BE2C (cell line): ENCODE data around the gene DNTTIP2.

ENCODE experiments used
- DNase-seq: peaks from one replicate; pipeline ENCODE4 v3.0.0-alpha.2; 2020
- H3K27me3 ChIP-seq: fragments of 250-450 bp; sonication (Bioruptor Pico); 2 replicates; pipeline ENCODE4 v1.5.1; 2020; ENCODE audit warnings: mild to moderate bottlenecking
- H3K36me3 ChIP-seq: fragments of 250-450 bp; sonication (Bioruptor Pico); 2 replicates; pipeline ENCODE4 v1.5.1; 2020; ENCODE audit warnings: mild to moderate bottlenecking
- H3K4me1 ChIP-seq: fragments of 250-450 bp; sonication (Bioruptor Pico); 2 replicates; pipeline ENCODE4 v1.5.1; 2020
- H3K4me3 ChIP-seq: 2 replicates; pipeline ENCODE4 v1.5.1; 2011; ENCODE audit warnings: low read depth, low read length
- H3K9me3 ChIP-seq: fragments of 250-450 bp; sonication (Bioruptor Pico); 2 replicates; pipeline ENCODE4 v1.5.1; 2020
- TF ChIP-seq, protein P1 (sequence below): IDR thresholded peaks from 2 replicates; pipeline ENCODE4 v1.5.1; 2012; ENCODE audit warnings: mild to moderate bottlenecking, low read depth, low read length

DNTTIP2 gene

DNA sequence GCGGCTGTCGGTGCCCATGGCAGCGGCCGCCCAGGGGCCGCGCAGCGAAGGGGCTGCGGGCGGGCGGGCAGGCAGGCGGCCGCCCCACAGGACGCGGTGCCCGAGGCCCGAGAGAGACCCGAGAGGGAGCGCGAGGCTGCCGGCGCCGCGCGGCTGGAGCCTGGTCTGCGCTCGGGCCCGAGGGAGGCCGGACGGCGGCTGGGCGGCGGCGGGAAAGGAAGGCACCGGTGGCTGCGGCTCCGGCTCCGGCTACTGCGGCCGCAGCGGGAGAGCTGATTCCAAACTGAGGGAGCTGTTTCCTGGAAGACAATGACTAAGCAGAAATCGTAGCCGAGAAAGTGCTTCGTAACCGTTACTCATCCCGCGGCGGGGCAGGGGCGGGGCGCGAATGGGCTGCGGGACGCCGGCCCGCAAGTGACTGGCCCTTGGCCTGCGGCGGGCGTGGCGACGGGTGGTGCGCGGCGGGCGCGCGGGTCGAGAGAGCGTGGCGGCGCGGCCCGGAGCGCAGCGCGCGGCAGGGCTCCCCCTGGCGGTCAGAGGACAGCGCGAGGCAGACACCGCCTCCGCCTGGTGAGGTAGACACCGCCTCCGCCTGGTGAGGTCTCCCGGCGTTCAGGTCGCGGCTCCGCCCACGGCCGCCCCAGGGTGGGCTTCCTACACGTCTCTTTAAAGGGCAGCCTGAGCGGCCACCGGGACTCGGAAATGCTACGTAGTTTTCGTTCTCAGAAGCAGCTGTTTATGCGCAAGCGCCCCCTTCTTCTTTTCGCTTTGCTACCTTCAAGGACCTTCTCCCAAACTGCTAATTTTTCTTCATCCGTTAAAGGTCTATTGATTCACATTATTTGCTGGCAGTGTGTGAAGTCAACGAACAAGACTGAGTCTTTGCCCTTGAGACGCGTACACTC, 30.4 kb upstream of the DNTTIP2 start, which contains the start of gene GCLM:
GCLM (minus strand) TSS at position 285 of the 905 bp plus-strand sequence; CDS start at position 18, 267 bp downstream.
- Histone ChIP-seq H3K27me3 (no peaks in the 10 kb centered on the region), H3K4me3 (peak within 1 kb of the TSS; percentile 76), H3K36me3 (no peaks in the 10 kb centered on the region), H3K4me1 (no peaks in the 10 kb centered on the region), H3K9me3 (no peaks in the 10 kb centered on the region)
- DNase-seq, result peak; percentile 90
- TF ChIP-seq, protein P1, sequence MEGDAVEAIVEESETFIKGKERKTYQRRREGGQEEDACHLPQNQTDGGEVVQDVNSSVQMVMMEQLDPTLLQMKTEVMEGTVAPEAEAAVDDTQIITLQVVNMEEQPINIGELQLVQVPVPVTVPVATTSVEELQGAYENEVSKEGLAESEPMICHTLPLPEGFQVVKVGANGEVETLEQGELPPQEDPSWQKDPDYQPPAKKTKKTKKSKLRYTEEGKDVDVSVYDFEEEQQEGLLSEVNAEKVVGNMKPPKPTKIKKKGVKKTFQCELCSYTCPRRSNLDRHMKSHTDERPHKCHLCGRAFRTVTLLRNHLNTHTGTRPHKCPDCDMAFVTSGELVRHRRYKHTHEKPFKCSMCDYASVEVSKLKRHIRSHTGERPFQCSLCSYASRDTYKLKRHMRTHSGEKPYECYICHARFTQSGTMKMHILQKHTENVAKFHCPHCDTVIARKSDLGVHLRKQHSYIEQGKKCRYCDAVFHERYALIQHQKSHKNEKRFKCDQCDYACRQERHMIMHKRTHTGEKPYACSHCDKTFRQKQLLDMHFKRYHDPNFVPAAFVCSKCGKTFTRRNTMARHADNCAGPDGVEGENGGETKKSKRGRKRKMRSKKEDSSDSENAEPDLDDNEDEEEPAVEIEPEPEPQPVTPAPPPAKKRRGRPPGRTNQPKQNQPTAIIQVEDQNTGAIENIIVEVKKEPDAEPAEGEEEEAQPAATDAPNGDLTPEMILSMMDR, result peak; percentile 54

DNA sequence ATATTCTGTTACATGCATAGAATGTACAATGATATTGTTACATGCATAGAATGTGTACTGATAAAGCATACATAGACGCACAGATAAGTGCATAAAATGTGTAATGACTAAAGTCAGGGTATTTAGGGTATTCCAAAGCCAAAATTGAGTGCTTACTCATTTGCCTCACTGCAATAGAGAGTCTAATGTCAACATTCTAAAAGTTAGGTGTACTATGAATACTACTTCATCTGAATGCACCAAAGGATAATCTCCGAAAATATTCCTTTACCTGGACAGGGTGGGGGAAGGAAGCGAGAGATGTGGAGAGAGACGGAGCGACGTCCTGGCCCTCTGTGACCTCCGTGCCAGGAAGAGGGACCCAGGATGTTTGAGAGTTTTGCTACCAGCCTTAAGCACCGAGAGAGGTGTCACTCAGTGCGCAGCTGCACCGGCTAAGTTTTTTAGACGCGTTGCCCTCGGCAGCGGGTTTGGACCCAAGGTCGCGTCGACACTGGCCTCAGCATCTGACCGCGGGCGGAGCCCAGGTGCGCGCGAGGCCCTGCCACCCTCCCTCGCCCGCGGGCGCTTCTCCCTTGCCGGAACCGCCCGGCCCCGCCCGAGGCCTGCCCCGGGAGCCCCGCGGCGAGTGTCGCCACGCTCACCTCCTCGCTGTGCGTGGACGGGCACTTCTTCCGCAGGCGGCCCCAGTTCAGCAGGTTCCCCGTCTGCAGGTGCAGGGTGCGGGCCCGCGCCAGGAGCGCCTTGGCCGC, 29.6 kb upstream of the DNTTIP2 start:
- H3K36me3 ChIP-seq, result no peaks in the 10 kb centered on the region
- H3K4me3 ChIP-seq, result peak overlapping the region; percentile 76
- TF ChIP-seq, protein P1, result no peak
- no peaks in the 10 kb centered on the region for H3K4me1 ChIP-seq
- no peaks in the 10 kb centered on the region for H3K27me3 ChIP-seq
- DNase-seq, result peak; percentile 15
- H3K9me3 ChIP-seq, result no peaks in the 10 kb centered on the region

DNA sequence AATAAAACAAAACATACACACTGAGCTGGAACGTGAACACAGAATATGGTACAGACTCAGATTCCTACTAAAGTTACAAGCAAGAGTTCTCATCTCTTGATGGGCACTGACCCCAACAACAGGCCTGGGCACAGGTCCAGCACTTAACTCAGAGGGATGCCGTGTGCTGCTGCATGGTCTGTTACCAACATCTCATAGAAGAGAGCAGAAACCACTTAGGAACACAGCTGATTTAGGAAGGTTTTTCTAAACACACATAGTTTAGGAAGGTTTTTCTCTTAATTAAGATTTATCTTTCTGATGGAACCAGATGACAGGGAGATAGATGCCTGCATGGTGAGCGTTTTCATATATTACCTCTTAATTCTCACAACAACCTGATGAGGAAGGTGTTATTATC, 28.7 kb upstream of the DNTTIP2 start:
- DNase-seq, result peak; percentile 60
- Histone ChIP-seq H3K27me3 (no peaks in the 10 kb centered on the region), H3K36me3 (no peaks in the 10 kb centered on the region), H3K4me3 (peak overlapping the region; percentile 76), H3K9me3 (no peaks in the 10 kb centered on the region), H3K4me1 (no peaks in the 10 kb centered on the region)
- TF ChIP-seq, protein P1, result no peak

DNA sequence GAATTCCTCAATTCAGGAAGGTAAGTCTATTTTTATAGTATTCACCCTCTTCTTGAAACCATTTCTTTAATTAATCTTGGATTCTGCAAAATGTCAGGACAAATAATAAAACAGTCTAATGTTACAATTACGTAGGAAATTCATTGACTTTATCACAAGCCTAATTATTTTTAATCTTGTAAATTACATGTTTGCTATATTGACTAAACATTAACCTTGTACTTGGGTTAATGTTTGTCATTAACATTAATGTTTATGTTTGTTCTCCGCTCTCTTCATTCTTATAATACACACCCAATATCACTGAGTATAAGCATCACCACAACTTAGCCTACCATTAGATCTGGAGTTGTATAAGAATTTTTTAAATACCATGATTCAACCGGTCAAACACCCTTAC, 27.5 kb upstream of the DNTTIP2 start:
- Histone ChIP-seq H3K4me1 (no peaks in the 10 kb centered on the region), H3K9me3 (no peaks in the 10 kb centered on the region), H3K4me3 (no peak overlapping the region), H3K27me3 (no peaks in the 10 kb centered on the region), H3K36me3 (no peaks in the 10 kb centered on the region)
- no peak for DNase-seq
- TF ChIP-seq, protein P1, result no peak

DNA sequence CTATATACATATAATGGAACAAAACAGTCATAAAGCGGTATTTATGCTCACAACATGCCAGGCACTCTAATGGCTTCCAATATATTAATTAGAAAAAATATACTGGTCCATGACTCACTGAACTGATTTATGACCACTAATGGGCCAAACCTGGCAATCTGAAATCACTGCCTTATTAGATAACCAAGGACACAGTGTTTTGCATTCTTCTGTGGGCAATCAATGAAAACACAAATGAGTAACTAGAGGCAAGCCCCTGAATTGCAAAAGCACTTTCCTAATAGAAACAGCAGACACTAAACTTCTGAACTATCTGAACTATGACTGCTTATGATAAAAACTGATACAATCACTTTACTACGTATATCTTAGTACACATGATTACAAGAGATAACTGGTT, 26.7 kb upstream of the DNTTIP2 start:
- Histone ChIP-seq H3K4me1 (no peaks in the 10 kb centered on the region), H3K4me3 (no peak overlapping the region)

More for the DNA sequence above, 26.7 kb upstream of the DNTTIP2 start:
- H3K27me3 ChIP-seq, result no peaks in the 10 kb centered on the region
- no peak for DNase-seq
- H3K36me3 ChIP-seq, result no peaks in the 10 kb centered on the region
- no peaks in the 10 kb centered on the region for H3K9me3 ChIP-seq
- TF ChIP-seq, protein P1, result no peak
